ENCODE measurements around the gene PSMB5. TPM values are rescaled to one million over a fixed set of nuclear protein-coding genes. Genes with fewer than 3 reads are reported as not detected.
"Not testable (repeated sequence)": the region's sequence is repeated elsewhere in the genome, so short reads cannot be mapped to it uniquely, and the experiment has no call there.

Gene PSMB5
- total and polyA plus RNA-seq, 2 donors = 71.0 to 93.4 TPM

GRCh38 chr14:23005451-23006187 is 29.1 kb downstream of the PSMB5 start:
- Histone ChIP-seq H3K9me3 (ENCODE audit: control insufficient read depth in 2 of 2, insufficient read depth in 1 of 2, low read length in 1 of 2) (no peaks in the 10 kb centered on the region), H3K27ac (ENCODE audit: low read depth in 1 of 2, low read length in 1 of 2) (peak overlapping the region in 1 of 2 donors; percentile 96), H3K4me1 (ENCODE audit: control insufficient read depth in 2 of 2, insufficient read depth in 2 of 2, low read length in 2 of 2) (peaks cover 13 to 27% of the 10 kb centered on the region in 2 donors), H3K36me3 (ENCODE audit: control insufficient read depth in 2 of 2, insufficient read depth in 2 of 2, low read length in 1 of 2) (no peaks in the 10 kb centered on the region), H3K4me3 (ENCODE audit: low read length in 2 of 2) (peak overlapping the region in 1 of 2 donors; percentile 61), H3K27me3 (ENCODE audit: control insufficient read depth in 2 of 2, insufficient read depth in 1 of 2, low read length in 1 of 2) (no peaks in the 10 kb centered on the region)
- 84% methylated on average over 3 of the region's 3 CpGs for whole genome bisulfite sequencing
- DNase-seq (ENCODE audit: low read depth in 6 of 9, low spot score in 9 of 9) = no peak

GRCh38 chr14:23004274-23004673 is 30.4 kb downstream of the PSMB5 start:
- WGBS = 97% methylated on average over 4 of the region's 4 CpGs
- not testable (repeated sequence) for H3K4me3 ChIP-seq (ENCODE audit: low read length in 2 of 2); H3K27ac ChIP-seq (ENCODE audit: low read depth in 1 of 2, low read length in 1 of 2); DNase-seq (ENCODE audit: low read depth in 6 of 9, low spot score in 9 of 9); H3K36me3 ChIP-seq (ENCODE audit: control insufficient read depth in 2 of 2, insufficient read depth in 2 of 2, low read length in 1 of 2); H3K27me3 ChIP-seq (ENCODE audit: control insufficient read depth in 2 of 2, insufficient read depth in 1 of 2, low read length in 1 of 2); H3K9me3 ChIP-seq (ENCODE audit: control insufficient read depth in 2 of 2, insufficient read depth in 1 of 2, low read length in 1 of 2)
- peaks cover 11 to 18% of the 10 kb centered on the region in 2 donors for H3K4me1 ChIP-seq (ENCODE audit: control insufficient read depth in 2 of 2, insufficient read depth in 2 of 2, low read length in 2 of 2)

GRCh38 chr14:23002592-23002991 is 32.1 kb downstream of the PSMB5 start:
- Histone ChIP-seq H3K4me3 (ENCODE audit: low read length in 2 of 2) (no peak overlapping the region), H3K36me3 (ENCODE audit: control insufficient read depth in 2 of 2, insufficient read depth in 2 of 2, low read length in 1 of 2) (peaks cover 5 to 8% of the 10 kb centered on the region in 2 donors), H3K27me3 (ENCODE audit: control insufficient read depth in 2 of 2, insufficient read depth in 1 of 2, low read length in 1 of 2) (no peaks in the 10 kb centered on the region), H3K27ac (ENCODE audit: low read depth in 1 of 2, low read length in 1 of 2) (no peak overlapping the region), H3K4me1 (ENCODE audit: control insufficient read depth in 2 of 2, insufficient read depth in 2 of 2, low read length in 2 of 2) (peaks cover 5 to 8% of the 10 kb centered on the region in 2 donors), H3K9me3 (ENCODE audit: control insufficient read depth in 2 of 2, insufficient read depth in 1 of 2, low read length in 1 of 2) (no peaks in the 10 kb centered on the region)
- DNase-seq (ENCODE audit: low read depth in 6 of 9, low spot score in 9 of 9) = no peak
- WGBS = over 99% methylated on average over 3 of the region's 3 CpGs

GRCh38 chr14:23000860-23001259 is 33.8 kb downstream of the PSMB5 start:
- no peak for DNase-seq (ENCODE audit: low read depth in 6 of 9, low spot score in 9 of 9)
- no peaks in the 10 kb centered on the region for H3K27me3 ChIP-seq (ENCODE audit: control insufficient read depth in 2 of 2, insufficient read depth in 1 of 2, low read length in 1 of 2)
- H3K36me3 ChIP-seq (ENCODE audit: control insufficient read depth in 2 of 2, insufficient read depth in 2 of 2, low read length in 1 of 2) = peaks cover 5 to 8% of the 10 kb centered on the region in 2 donors
- H3K4me1 ChIP-seq (ENCODE audit: control insufficient read depth in 2 of 2, insufficient read depth in 2 of 2, low read length in 2 of 2) = no peaks in the 10 kb centered on the region
- H3K4me3 ChIP-seq (ENCODE audit: low read length in 2 of 2) = no peak overlapping the region
- 93% methylated on average over 2 of the region's 2 CpGs for WGBS
- no peaks in the 10 kb centered on the region for H3K9me3 ChIP-seq (ENCODE audit: control insufficient read depth in 2 of 2, insufficient read depth in 1 of 2, low read length in 1 of 2)
- no peak overlapping the region for H3K27ac ChIP-seq (ENCODE audit: low read depth in 1 of 2, low read length in 1 of 2)

- H3K4me3 ChIP-seq (ENCODE audit: low read length in 2 of 2) = no peak overlapping the region
- no peaks in the 10 kb centered on the region for H3K9me3 ChIP-seq (ENCODE audit: control insufficient read depth in 2 of 2, insufficient read depth in 1 of 2, low read length in 1 of 2)
- DNase-seq (ENCODE audit: low read depth in 6 of 9, low spot score in 9 of 9) = no peak
- H3K27ac ChIP-seq (ENCODE audit: low read depth in 1 of 2, low read length in 1 of 2) = no peak overlapping the region
- peaks cover 5 to 15% of the 10 kb centered on the region in 2 donors for H3K36me3 ChIP-seq (ENCODE audit: control insufficient read depth in 2 of 2, insufficient read depth in 2 of 2, low read length in 1 of 2)
- 95% methylated on average over 16 of the region's 16 CpGs for WGBS
- peaks cover 0 to 6% of the 10 kb centered on the region in 2 donors for H3K4me1 ChIP-seq (ENCODE audit: control insufficient read depth in 2 of 2, insufficient read depth in 2 of 2, low read length in 2 of 2)
- H3K27me3 ChIP-seq (ENCODE audit: control insufficient read depth in 2 of 2, insufficient read depth in 1 of 2, low read length in 1 of 2) = no peaks in the 10 kb centered on the region
These were observed 36.2 kb downstream of the PSMB5 start for GRCh38 chr14:22998329-22999012.

GRCh38 chr14:22997676-22998323 is 36.9 kb downstream of the PSMB5 start:
- Histone ChIP-seq H3K4me1 (ENCODE audit: control insufficient read depth in 2 of 2, insufficient read depth in 2 of 2, low read length in 2 of 2) (peaks cover 0 to 6% of the 10 kb centered on the region in 2 donors), H3K36me3 (ENCODE audit: control insufficient read depth in 2 of 2, insufficient read depth in 2 of 2, low read length in 1 of 2) (peaks cover 5 to 15% of the 10 kb centered on the region in 2 donors), H3K4me3 (ENCODE audit: low read length in 2 of 2) (no peak overlapping the region), H3K27ac (ENCODE audit: low read depth in 1 of 2, low read length in 1 of 2) (no peak overlapping the region), H3K9me3 (ENCODE audit: control insufficient read depth in 2 of 2, insufficient read depth in 1 of 2, low read length in 1 of 2) (no peaks in the 10 kb centered on the region), H3K27me3 (ENCODE audit: control insufficient read depth in 2 of 2, insufficient read depth in 1 of 2, low read length in 1 of 2) (no peaks in the 10 kb centered on the region)
- no peak for DNase-seq (ENCODE audit: low read depth in 6 of 9, low spot score in 9 of 9)
- WGBS = 96% methylated on average over 9 of the region's 9 CpGs

- no peak overlapping the region for H3K27ac ChIP-seq (ENCODE audit: low read depth in 1 of 2, low read length in 1 of 2)
- no peaks in the 10 kb centered on the region for H3K27me3 ChIP-seq (ENCODE audit: control insufficient read depth in 2 of 2, insufficient read depth in 1 of 2, low read length in 1 of 2)
- no peak overlapping the region for H3K4me3 ChIP-seq (ENCODE audit: low read length in 2 of 2)
- H3K9me3 ChIP-seq (ENCODE audit: control insufficient read depth in 2 of 2, insufficient read depth in 1 of 2, low read length in 1 of 2) = no peaks in the 10 kb centered on the region
- DNase-seq (ENCODE audit: low read depth in 6 of 9, low spot score in 9 of 9) = no peak
- H3K36me3 ChIP-seq (ENCODE audit: control insufficient read depth in 2 of 2, insufficient read depth in 2 of 2, low read length in 1 of 2) = peaks cover 5 to 15% of the 10 kb centered on the region in 2 donors
- H3K4me1 ChIP-seq (ENCODE audit: control insufficient read depth in 2 of 2, insufficient read depth in 2 of 2, low read length in 2 of 2) = peaks cover 0 to 6% of the 10 kb centered on the region in 2 donors
- 88% methylated on average over 11 of the region's 11 CpGs for WGBS
These were observed 37.7 kb downstream of the PSMB5 start for GRCh38 chr14:22996768-22997654.

- Histone ChIP-seq H3K27ac (ENCODE audit: low read depth in 1 of 2, low read length in 1 of 2) (no peak overlapping the region), H3K36me3 (ENCODE audit: control insufficient read depth in 2 of 2, insufficient read depth in 2 of 2, low read length in 1 of 2) (peaks cover 5 to 18% of the 10 kb centered on the region in 2 donors), H3K4me3 (ENCODE audit: low read length in 2 of 2) (no peak overlapping the region), H3K27me3 (ENCODE audit: control insufficient read depth in 2 of 2, insufficient read depth in 1 of 2, low read length in 1 of 2) (no peaks in the 10 kb centered on the region), H3K4me1 (ENCODE audit: control insufficient read depth in 2 of 2, insufficient read depth in 2 of 2, low read length in 2 of 2) (peaks cover 0 to 6% of the 10 kb centered on the region in 2 donors), H3K9me3 (ENCODE audit: control insufficient read depth in 2 of 2, insufficient read depth in 1 of 2, low read length in 1 of 2) (no peaks in the 10 kb centered on the region)
- no peak for DNase-seq (ENCODE audit: low read depth in 6 of 9, low spot score in 9 of 9)
- WGBS = 97% methylated on average over 9 of the region's 9 CpGs
These were observed 38.6 kb downstream of the PSMB5 start for GRCh38 chr14:22995889-22996625.

Data from thymus (tissue), 11 donors.